ENCODE data around the gene EEFSEC. TPM values are rescaled to one million over a fixed set of nuclear protein-coding genes. Genes with fewer than 3 reads are reported as not detected.

EEFSEC gene
- total RNA-seq, 3 donors from 2014 or later: 9.7 to 10.9 (median 10.8) TPM

DNA sequence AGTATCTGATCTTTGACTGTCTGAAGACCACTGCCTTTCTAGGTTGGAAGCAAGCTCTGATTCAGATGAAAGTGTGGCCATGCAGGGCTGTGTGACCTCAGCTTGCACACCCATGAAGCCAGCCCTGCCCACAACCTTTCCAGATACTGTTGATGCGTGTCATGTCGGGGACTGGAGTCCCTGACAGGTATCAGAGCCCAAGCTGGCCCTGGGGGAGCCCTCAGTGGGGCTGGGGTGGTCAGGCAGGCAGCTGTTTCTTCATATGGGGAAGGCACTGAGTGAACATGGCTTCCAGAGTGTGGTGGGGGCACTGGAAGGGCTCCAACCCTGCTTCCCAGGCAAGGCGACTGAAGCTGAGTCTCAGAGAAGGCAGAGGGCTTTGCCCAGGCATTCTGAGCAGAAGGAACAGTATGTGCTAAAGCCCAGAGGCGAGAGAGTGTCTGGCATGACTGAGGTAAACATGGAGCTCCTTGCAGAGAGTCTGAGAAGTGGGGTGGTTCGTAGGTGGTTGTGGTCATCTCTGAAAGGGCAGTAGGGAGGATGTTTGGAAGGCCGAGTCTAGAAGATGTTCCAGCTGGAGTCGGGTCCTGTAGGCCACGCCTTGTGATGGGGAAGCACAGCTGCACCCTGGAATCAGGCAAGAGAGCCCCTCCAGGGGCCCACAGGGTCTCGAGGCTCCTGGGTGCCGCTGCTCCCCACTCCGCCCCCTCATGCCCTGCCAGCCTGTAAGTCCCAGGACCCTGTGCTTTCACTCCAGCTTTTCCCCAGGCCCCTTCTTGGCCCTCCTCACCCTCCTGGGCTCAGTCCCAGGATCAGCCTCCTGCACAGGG lies 122.2 kb downstream of the EEFSEC start:
- Histone ChIP-seq H3K36me3 (ENCODE audit: low read depth) (no peaks in the 10 kb centered on the region), H3K9me3 (no peaks in the 10 kb centered on the region), H3K4me1 (ENCODE audit: low read depth) (no peaks in the 10 kb centered on the region), H3K4me3 (no peak overlapping the region)
- TF ChIP-seq, protein P1, sequence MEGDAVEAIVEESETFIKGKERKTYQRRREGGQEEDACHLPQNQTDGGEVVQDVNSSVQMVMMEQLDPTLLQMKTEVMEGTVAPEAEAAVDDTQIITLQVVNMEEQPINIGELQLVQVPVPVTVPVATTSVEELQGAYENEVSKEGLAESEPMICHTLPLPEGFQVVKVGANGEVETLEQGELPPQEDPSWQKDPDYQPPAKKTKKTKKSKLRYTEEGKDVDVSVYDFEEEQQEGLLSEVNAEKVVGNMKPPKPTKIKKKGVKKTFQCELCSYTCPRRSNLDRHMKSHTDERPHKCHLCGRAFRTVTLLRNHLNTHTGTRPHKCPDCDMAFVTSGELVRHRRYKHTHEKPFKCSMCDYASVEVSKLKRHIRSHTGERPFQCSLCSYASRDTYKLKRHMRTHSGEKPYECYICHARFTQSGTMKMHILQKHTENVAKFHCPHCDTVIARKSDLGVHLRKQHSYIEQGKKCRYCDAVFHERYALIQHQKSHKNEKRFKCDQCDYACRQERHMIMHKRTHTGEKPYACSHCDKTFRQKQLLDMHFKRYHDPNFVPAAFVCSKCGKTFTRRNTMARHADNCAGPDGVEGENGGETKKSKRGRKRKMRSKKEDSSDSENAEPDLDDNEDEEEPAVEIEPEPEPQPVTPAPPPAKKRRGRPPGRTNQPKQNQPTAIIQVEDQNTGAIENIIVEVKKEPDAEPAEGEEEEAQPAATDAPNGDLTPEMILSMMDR (IDR thresholded peaks at IDR 0.05): no peak
- DNase-seq: no peak
- no peak for ATAC-seq
- intact Hi-C loops (cut with DNase I, micrococcal nuclease): no loop called here

DNA sequence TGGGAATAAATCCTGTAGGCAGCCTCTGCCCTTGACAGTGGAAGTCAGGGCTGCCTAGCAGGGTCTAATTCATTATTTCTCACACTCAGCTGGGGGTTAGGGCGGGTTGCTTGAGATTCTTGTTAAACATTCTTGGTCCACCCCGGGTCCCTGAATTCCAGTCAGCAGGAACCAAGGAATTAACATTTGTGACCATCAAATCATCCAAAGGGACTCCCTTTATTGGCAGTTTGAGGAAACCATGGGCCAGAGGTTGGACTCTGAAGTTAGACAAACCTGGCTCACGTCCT lies 122.8 kb downstream of the EEFSEC start:
- DNase-seq: no peak
- Histone ChIP-seq H3K9me3 (no peaks in the 10 kb centered on the region), H3K4me3 (no peak overlapping the region), H3K36me3 (ENCODE audit: low read depth) (no peaks in the 10 kb centered on the region), H3K4me1 (ENCODE audit: low read depth) (no peaks in the 10 kb centered on the region)
- TF ChIP-seq, protein P1 (IDR thresholded peaks at IDR 0.05): no peak
- intact Hi-C loops (cut with DNase I, micrococcal nuclease): no loop called here
- no peak for ATAC-seq

DNA sequence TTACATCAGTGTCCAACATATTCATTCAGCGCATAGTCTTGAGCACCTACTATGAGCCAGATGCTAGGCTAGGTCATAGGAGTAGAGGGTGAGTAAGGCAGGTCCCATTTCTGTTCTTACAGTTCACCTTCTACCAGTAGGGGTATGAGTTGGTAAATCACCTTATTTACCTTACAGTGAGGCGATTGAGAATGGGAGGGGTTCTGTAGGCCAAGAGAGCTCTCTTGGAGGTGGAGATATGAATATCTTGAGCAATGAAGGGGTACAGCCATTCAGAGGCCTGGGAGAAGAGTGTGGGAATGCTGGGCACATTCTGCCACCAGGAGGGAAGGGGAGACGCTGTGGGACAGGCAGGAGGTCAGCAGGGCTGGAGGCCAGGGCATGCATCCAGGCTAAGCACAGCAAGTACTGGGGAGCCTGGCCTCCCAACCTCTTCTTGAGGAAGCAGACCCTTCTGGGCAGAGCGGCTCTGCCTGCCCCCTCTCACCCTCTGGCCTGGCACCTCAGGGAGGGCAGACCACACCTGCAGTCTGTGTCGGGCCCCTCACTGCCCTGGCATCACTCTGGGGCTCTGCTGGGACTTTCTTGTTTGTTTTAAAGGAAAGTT lies 123.4 kb downstream of the EEFSEC start:
- no peaks in the 10 kb centered on the region for H3K36me3 ChIP-seq (ENCODE audit: low read depth)
- ATAC-seq (no peak), DNase-seq (no peak)
- H3K4me3 ChIP-seq: no peak overlapping the region
- intact Hi-C loops (cut with DNase I, micrococcal nuclease): no loop called here
- TF ChIP-seq, protein P1 (IDR thresholded peaks at IDR 0.05): no peak
- H3K4me1 ChIP-seq (ENCODE audit: low read depth): no peaks in the 10 kb centered on the region
- H3K9me3 ChIP-seq: no peaks in the 10 kb centered on the region

DNA sequence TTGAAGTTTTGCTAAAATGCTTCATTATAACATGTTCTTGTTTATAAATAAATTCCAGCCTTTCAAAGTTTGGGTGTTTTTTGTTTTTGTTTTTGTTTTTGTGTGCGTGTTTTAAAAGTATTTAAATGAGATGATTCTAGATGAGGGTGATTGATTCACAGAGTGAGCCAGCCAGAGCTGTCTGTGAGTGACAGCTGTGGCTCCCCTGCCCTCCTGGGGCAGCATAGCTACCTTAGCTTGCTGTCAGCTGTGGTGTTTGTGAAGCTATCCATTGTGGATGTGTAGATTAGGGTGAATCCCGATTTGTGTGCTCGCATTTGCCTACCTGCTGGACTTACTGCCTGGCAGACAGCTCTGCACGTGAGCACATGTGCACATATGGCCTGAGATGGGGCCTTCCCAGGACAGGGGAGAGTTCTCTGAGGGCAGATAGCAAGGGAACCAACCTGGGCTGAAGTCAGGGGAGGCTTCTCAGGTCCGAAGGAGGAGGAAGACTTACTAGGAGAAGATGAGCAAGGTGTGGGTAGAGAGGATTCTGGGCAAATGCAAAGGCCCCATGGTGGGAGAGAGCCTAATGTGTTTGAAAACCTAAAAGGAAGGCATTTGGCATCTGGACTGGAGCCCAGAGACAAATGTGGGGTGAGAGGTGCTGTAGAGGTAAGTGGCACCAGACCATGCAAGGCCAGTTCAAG lies 124.2 kb downstream of the EEFSEC start:
- intact Hi-C loops (cut with DNase I, micrococcal nuclease): no loop called here
- ATAC-seq (no peak), DNase-seq (no peak)
- TF ChIP-seq, protein P1 (IDR thresholded peaks at IDR 0.05): no peak
- no peaks in the 10 kb centered on the region for H3K36me3 ChIP-seq (ENCODE audit: low read depth)
- H3K9me3 ChIP-seq: no peaks in the 10 kb centered on the region
- no peak overlapping the region for H3K4me3 ChIP-seq
- no peaks in the 10 kb centered on the region for H3K4me1 ChIP-seq (ENCODE audit: low read depth)

DNA sequence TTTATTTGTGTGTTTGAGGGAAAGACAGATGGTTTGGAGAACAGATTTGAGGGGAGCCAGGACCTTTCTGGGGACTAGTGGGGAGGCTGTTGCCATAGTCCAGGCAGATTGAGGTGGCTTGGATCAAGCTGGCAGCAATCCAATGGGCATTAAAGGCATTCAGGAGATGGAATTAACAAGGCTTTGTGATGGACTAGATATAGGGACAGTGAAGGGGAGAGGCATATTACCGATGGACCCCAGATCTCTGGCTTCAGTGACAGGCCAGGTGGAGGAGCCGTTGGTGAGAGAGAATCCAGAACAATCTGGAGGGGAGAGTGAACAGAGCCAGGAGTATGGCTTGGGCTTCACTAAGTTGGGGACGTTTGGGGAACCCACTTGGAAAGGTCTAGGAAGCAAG lies 124.8 kb downstream of the EEFSEC start:
- DNase-seq (no peak), ATAC-seq (no peak)
- H3K9me3 ChIP-seq: no peaks in the 10 kb centered on the region
- TF ChIP-seq, protein P1 (IDR thresholded peaks at IDR 0.05): no peak
- intact Hi-C loops (cut with DNase I, micrococcal nuclease): no loop called here
- H3K4me3 ChIP-seq: no peak overlapping the region
- H3K36me3 ChIP-seq (ENCODE audit: low read depth): no peaks in the 10 kb centered on the region
- no peaks in the 10 kb centered on the region for H3K4me1 ChIP-seq (ENCODE audit: low read depth)

Measured in mucosa of descending colon (tissue), 3 donors.